Mesendoderm (in vitro differentiated cells): ENCODE measurements around the gene MAP2K7.

Source experiments
- DNase-seq: peaks from one replicate; pipeline ENCODE4 v3.0.0; 2013
- H2AK5ac ChIP-seq: 2 replicates; pipeline ENCODE4 v1.6.1; 2013; ENCODE audit warnings: low read length, inconsistent platforms
- H2BK120ac ChIP-seq: 2 replicates; pipeline ENCODE4 v1.6.1; 2013; ENCODE audit warnings: low read depth, mild to moderate bottlenecking, low read length, moderate library complexity, mixed read lengths
- H2BK15ac ChIP-seq: replicated peaks from 2 replicates; pipeline ENCODE4 v1.6.1; 2013; ENCODE audit warnings: low read depth, mild to moderate bottlenecking, moderate library complexity
- H2BK5ac ChIP-seq: 2 replicates; pipeline ENCODE4 v1.6.1; 2013; ENCODE audit warnings: low read length, inconsistent platforms
- H3K18ac ChIP-seq: 2 replicates; pipeline ENCODE4 v1.6.1; 2013; ENCODE audit warnings: mild to moderate bottlenecking, low read length, mixed read lengths
- H3K23ac ChIP-seq: one replicate; pipeline ENCODE4 v1.6.1; 2013; ENCODE audit warnings: low read length
- H3K27ac ChIP-seq: 2 replicates; pipeline ENCODE4 v1.5.1; 2013; ENCODE audit warnings: low read depth, mild to moderate bottlenecking, inconsistent platforms, low read length, moderate library complexity
- H3K27me3 ChIP-seq: 2 replicates; pipeline ENCODE4 v1.6.1; 2013; ENCODE audit warnings: low read length, control low read depth, mild to moderate bottlenecking, inconsistent platforms; ENCODE audit not compliant: insufficient read depth, poor library complexity
- H3K36me3 ChIP-seq: 2 replicates; pipeline ENCODE4 v1.6.1; 2013; ENCODE audit warnings: low read length, inconsistent platforms; ENCODE audit not compliant: control insufficient read depth, insufficient read depth
- H3K4ac ChIP-seq: one replicate; pipeline ENCODE4 v1.6.1; 2013; ENCODE audit warnings: low read depth, mild to moderate bottlenecking, low read length, moderate library complexity
- H3K4me1 ChIP-seq: 2 replicates; pipeline ENCODE4 v1.6.1; 2013; ENCODE audit warnings: low read depth, low read length, inconsistent platforms; ENCODE audit not compliant: control insufficient read depth
- H3K4me2 ChIP-seq: 2 replicates; pipeline ENCODE4 v1.6.1; 2013; ENCODE audit warnings: low read length
- H3K4me3 ChIP-seq: 2 replicates; pipeline ENCODE4 v1.5.1; 2013; ENCODE audit warnings: mild to moderate bottlenecking, low read length
- H3K56ac ChIP-seq: one replicate; pipeline ENCODE4 v1.6.1; 2013; ENCODE audit warnings: low read length
- H3K79me1 ChIP-seq: 2 replicates; pipeline ENCODE4 v1.6.1; 2013; ENCODE audit warnings: low read length, inconsistent platforms
- H3K79me2 ChIP-seq: 2 replicates; pipeline ENCODE4 v1.6.1; 2013; ENCODE audit warnings: mild to moderate bottlenecking, low read length; ENCODE audit not compliant: control insufficient read depth, insufficient read depth
- H3K9ac ChIP-seq: 2 replicates; pipeline ENCODE4 v1.6.1; 2013; ENCODE audit warnings: low read length, inconsistent platforms
- H4K5ac ChIP-seq: one replicate; pipeline ENCODE4 v1.6.1; 2013; ENCODE audit warnings: low read length
- H4K8ac ChIP-seq: one replicate; pipeline ENCODE4 v1.6.1; 2013; ENCODE audit warnings: low read depth, mild to moderate bottlenecking, control low read depth, low read length, moderate library complexity
- WGBS: extraction: QIAGEN DNeasy Blood & Tissue Kit; methylation state at CpG from one replicate; pipeline ENCODE4 v1.1.7; 2013; ENCODE audit warnings: low lambda C conversion rate, missing lambda C conversion rate; ENCODE audit not compliant: insufficient coverage; ENCODE audit errors: extremely low coverage; 5-methylcytosine and 5-hydroxymethylcytosine counted together

Gene MAP2K7

GRCh38 chr19:7911508-7912143, 7.9 kb downstream of the MAP2K7 start:
- no peak overlapping the region for H3K18ac ChIP-seq
- no peak for DNase-seq
- H3K36me3 ChIP-seq: peaks cover 3% of the 10 kb centered on the region
- H2AK5ac ChIP-seq: no peak overlapping the region
- H3K27me3 ChIP-seq: peaks cover 12% of the 10 kb centered on the region
- H2BK5ac ChIP-seq: no peak overlapping the region
- no peak overlapping the region for H3K4me2 ChIP-seq
- no peaks in the 10 kb centered on the region for H3K4me1 ChIP-seq
- H3K4me3 ChIP-seq: no peak overlapping the region
- no peak overlapping the region for H3K9ac ChIP-seq
- H3K79me1 ChIP-seq: peaks cover 4% of the 10 kb centered on the region
- H3K4ac ChIP-seq: no peak overlapping the region
- H4K5ac ChIP-seq: no peak overlapping the region
- H2BK120ac ChIP-seq: no peak overlapping the region
- no peak overlapping the region for H2BK15ac ChIP-seq
- no peak overlapping the region for H3K27ac ChIP-seq
- no CpG with 5 or more reads among the region's 18 CpGs for WGBS
- no peak overlapping the region for H3K23ac ChIP-seq
- no peaks in the 10 kb centered on the region for H3K79me2 ChIP-seq
- no peak overlapping the region for H4K8ac ChIP-seq
- H3K56ac ChIP-seq: no peak overlapping the region

DNA sequence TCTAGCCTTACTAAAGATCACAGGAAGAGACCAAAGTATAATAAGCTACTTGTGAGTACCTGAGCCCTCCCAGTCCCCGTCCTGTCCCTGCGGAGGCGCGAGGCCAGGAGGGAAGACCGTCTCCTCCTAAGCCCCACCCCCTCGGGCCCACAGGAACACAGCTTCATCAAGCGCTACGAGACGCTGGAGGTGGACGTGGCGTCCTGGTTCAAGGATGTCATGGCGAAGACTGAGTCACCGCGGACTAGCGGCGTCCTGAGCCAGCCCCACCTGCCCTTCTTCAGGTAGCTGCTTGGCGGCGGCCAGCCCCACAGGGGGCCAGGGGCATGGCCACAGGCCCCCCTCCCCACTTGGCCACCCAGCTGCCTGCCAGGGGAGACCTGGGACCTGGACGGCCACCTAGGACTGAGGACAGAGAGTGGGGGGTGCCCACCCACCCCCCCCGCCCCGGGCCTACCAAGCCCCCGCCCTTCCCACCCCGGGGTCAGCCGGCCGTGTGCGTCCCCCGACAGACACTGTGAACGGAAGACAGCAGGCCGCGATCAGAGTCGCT, 8.5 kb downstream of the MAP2K7 start:
- Histone ChIP-seq H3K4ac (no peak overlapping the region), H3K4me3 (no peak overlapping the region), H4K5ac (no peak overlapping the region), H3K36me3 (peaks cover 3% of the 10 kb centered on the region), H3K4me1 (no peaks in the 10 kb centered on the region), H3K79me2 (no peaks in the 10 kb centered on the region), H3K23ac (no peak overlapping the region), H2AK5ac (no peak overlapping the region), H3K4me2 (no peak overlapping the region), H2BK5ac (no peak overlapping the region), H3K79me1 (peaks cover 4% of the 10 kb centered on the region), H3K27ac (no peak overlapping the region), H3K56ac (no peak overlapping the region), H3K27me3 (peaks cover 18% of the 10 kb centered on the region), H4K8ac (no peak overlapping the region), H3K18ac (no peak overlapping the region), H2BK15ac (no peak overlapping the region), H2BK120ac (no peak overlapping the region), H3K9ac (no peak overlapping the region)
- DNase-seq: no peak
- WGBS: no CpG with 5 or more reads among the region's 31 CpGs

DNA sequence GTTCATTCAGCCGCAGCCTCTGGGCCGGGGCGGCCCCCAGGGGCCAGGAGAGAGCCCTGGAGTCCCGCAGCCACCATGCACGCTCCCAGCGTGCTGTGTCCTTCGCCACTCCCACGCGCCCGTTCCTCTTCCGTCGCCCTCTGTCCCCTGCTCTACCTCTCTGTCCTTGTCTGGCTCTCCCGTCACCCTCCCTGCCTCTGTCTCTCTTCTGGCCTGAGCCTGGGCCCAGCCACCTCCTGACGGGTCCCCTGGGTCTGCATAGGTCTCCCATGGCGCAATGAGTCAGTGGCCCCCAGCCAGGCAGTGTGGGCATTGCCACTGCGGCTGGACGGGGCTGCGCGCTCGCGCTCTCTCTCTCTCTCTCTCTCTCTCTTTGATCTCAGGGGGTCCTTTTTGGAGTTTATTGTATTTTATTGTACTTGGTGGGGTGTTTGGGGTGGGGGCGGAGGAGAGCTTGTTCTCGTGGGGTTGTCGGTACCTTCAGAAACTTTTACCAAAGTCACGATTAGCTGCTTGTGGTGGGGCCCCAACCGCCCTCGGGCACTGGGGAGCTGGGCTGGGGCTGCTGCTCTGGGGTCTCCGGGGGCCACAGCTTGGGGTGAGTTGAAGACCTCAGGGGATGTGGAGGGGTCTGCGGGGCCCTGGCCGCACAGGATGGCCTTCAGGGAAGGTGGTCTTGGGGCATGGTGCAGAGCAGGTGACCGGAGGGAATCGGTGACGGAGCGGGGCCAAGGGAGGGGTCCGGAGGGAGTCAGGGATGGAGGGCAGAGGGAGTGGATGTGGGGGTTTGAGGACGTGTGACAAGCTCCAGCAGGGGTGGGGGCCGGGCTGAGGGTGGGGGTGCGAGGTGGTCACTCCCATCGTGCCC, 9.3 kb downstream of the MAP2K7 start:
- H2BK120ac ChIP-seq: no peak overlapping the region
- H3K4ac ChIP-seq: no peak overlapping the region
- no peak overlapping the region for H4K8ac ChIP-seq
- H3K56ac ChIP-seq: no peak overlapping the region
- peaks cover 3% of the 10 kb centered on the region for H3K36me3 ChIP-seq
- H2BK15ac ChIP-seq: no peak overlapping the region
- no peaks in the 10 kb centered on the region for H3K79me1 ChIP-seq
- WGBS: no CpG with 5 or more reads among the region's 39 CpGs
- H2BK5ac ChIP-seq: no peak overlapping the region
- H3K23ac ChIP-seq: no peak overlapping the region
- no peaks in the 10 kb centered on the region for H3K4me1 ChIP-seq
- H3K9ac ChIP-seq: no peak overlapping the region
- no peak overlapping the region for H3K4me3 ChIP-seq
- H3K79me2 ChIP-seq: no peaks in the 10 kb centered on the region
- no peak overlapping the region for H3K4me2 ChIP-seq
- H3K27me3 ChIP-seq: peaks cover 19% of the 10 kb centered on the region
- H3K27ac ChIP-seq: no peak overlapping the region
- H3K18ac ChIP-seq: no peak overlapping the region
- H2AK5ac ChIP-seq: no peak overlapping the region
- H4K5ac ChIP-seq: no peak overlapping the region
- DNase-seq: no peak

DNA sequence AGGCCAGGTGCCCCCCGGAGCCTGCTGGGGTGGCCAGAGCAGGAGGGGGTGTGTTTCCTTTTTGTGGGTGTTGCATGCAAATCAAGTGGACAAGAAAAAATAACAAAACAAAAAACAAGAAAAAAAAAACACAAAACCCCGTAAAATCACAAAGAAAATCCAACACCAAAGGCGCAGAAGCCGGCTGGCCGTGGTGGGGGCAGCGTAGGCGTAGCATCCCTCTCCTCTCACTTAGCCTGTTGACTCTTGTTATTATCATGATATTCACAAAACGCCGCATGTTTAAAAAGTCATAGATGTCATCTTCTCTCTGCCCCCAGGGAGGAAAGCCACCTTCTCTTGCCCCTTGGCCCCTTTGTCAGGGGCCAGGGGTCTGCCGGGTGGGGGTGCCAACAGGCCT, 10.0 kb downstream of the MAP2K7 start:
- no peaks in the 10 kb centered on the region for H3K79me1 ChIP-seq
- WGBS: no CpG with 5 or more reads among the region's 10 CpGs
- no peak overlapping the region for H2BK15ac ChIP-seq
- H3K36me3 ChIP-seq: peaks cover 3% of the 10 kb centered on the region
- no peak overlapping the region for H3K56ac ChIP-seq
- H4K8ac ChIP-seq: no peak overlapping the region
- H3K79me2 ChIP-seq: no peaks in the 10 kb centered on the region
- H3K27ac ChIP-seq: no peak overlapping the region
- H3K4ac ChIP-seq: no peak overlapping the region
- H3K4me1 ChIP-seq: no peaks in the 10 kb centered on the region
- no peak for DNase-seq
- no peak overlapping the region for H2BK5ac ChIP-seq
- no peak overlapping the region for H2BK120ac ChIP-seq
- H3K27me3 ChIP-seq: peaks cover 19% of the 10 kb centered on the region
- H3K4me3 ChIP-seq: no peak overlapping the region
- no peak overlapping the region for H3K23ac ChIP-seq
- no peak overlapping the region for H3K9ac ChIP-seq
- H4K5ac ChIP-seq: no peak overlapping the region
- no peak overlapping the region for H3K4me2 ChIP-seq
- no peak overlapping the region for H3K18ac ChIP-seq
- no peak overlapping the region for H2AK5ac ChIP-seq

DNA sequence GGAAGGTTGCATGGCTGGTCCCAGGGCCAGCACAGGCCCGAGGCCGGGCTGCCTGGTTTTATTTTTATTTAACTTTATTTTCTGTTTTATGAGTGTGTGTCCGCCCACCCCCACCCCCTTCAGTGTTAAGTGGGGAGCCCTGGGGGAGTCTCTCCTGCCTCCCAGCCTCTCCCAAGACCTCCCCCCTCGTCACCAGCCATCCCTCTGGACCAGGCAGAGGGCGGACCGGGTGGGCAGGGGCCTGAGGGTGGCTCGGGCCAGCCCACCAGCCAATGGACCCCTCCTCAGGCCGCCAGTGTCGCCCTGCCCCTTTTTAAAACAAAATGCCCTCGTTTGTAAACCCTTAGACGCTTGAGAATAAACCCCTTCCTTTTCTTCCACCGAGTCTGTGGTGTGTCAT, 10.4 kb downstream of the MAP2K7 start:
- DNase-seq: no peak
- H3K27me3 ChIP-seq: peaks cover 19% of the 10 kb centered on the region

More for the DNA sequence above, 10.4 kb downstream of the MAP2K7 start:
- Histone ChIP-seq H3K79me1 (no peaks in the 10 kb centered on the region), H4K8ac (no peak overlapping the region), H3K56ac (no peak overlapping the region), H2BK5ac (no peak overlapping the region), H2BK120ac (no peak overlapping the region), H2BK15ac (no peak overlapping the region), H3K27ac (no peak overlapping the region), H3K79me2 (no peaks in the 10 kb centered on the region), H2AK5ac (no peak overlapping the region), H3K23ac (no peak overlapping the region), H4K5ac (no peak overlapping the region), H3K4me2 (no peak overlapping the region), H3K4me1 (no peaks in the 10 kb centered on the region), H3K4ac (no peak overlapping the region), H3K18ac (no peak overlapping the region), H3K9ac (no peak overlapping the region), H3K4me3 (no peak overlapping the region), H3K36me3 (peaks cover 3% of the 10 kb centered on the region)
- no CpG with 5 or more reads among the region's 12 CpGs for WGBS
